Left renal cortex interstitium (tissue), 4 donors: Measurements from ENCODE around the gene CLCN2. TPM values are rescaled to one million over a fixed set of nuclear protein-coding genes. Genes with fewer than 3 reads are reported as not detected.
A peak's percentile ranks its signal among the peaks of the same experiment; 100 is the strongest.
"Not testable (repeated sequence)": the region's sequence is repeated elsewhere in the genome, so short reads cannot be mapped to it uniquely, and the experiment has no call there.

Experiments
- DNase-seq, 4 donors: peaks; one replicate each; pipeline ENCODE4 v3.0.0-alpha.2; 2013; ENCODE audit warnings: low read depth in 4 of 4, low spot score in 2 of 4, missing footprints in 1 of 4
- polyA plus RNA-seq, 4 donors: library from polyadenylated mRNA; unstranded; fragments of 120-200 nt; gene quantifications; one replicate each; pipeline ENCODE4 v1.2.1, GENCODE V29; 2013; ENCODE audit not compliant: insufficient read length in 4 of 4

The CLCN2 gene
- polyA plus RNA-seq, 4 donors, result 10.2 to 16.3 (median 13.3) TPM

DNA sequence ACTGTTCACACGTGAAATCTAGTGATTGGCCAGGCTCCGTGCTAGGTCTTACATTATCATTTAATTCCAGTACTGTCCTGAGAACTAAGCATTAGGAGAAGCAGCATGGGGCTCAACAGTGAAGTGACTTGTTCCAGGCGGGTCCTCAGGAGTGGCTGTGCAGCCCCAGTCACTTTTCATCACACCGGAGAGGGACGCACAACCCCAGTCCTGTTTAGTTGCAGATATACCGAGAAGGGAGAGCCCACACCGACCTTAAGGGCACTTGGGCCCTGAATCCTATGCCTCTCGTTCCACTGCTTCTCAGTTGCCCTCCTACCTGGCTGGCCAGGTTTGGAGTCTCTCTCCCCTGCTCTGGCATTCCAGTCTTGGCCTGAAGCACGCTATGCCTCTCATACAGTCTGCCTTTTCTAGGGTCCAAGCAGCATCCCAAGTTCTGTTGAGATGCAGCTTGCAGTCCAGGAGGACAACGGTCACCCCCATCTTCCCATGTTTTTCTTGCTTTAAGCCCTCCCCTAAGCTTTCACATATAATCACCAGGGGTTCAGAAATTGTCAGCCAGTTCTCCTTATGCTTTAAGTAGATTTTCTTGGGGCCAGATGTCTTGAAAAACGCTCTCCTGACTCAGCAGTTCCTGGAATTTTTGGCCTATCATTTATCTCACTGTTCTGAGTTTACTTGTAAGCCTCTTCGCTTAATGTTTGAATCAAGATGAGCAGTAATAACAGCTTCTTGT, 13.9 kb downstream of the CLCN2 start:
- no peak for DNase-seq

- DNase-seq, result no peak
These were observed 14.8 kb downstream of the CLCN2 start for GRCh38 chr3:184346480-184347190.

DNA sequence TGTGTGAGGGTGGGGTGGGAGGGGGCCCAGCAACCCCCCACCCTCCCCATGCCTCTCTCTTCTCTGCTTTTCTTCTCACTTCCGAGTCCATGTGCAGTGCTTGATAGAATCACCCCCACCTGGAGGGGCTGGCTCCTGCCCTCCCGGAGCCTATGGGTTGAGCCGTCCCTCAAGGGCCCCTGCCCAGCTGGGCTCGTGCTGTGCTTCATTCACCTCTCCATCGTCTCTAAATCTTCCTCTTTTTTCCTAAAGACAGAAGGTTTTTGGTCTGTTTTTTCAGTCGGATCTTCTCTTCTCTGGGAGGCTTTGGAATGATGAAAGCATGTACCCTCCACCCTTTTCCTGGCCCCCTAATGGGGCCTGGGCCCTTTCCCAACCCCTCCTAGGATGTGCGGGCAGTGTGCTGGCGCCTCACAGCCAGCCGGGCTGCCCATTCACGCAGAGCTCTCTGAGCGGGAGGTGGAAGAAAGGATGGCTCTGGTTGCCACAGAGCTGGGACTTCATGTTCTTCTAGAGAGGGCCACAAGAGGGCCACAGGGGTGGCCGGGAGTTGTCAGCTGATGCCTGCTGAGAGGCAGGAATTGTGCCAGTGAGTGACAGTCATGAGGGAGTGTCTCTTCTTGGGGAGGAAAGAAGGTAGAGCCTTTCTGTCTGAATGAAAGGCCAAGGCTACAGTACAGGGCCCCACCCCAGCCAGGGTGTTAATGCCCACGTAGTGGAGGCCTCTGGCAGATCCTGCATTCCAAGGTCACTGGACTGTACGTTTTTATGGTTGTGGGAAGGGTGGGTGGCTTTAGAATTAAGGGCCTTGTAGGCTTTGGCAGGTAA, 15.9 kb downstream of the CLCN2 start:
- peak in 1 of 4 donors; percentile 46 for DNase-seq

- DNase-seq, result no peak
These were observed 16.7 kb downstream of the CLCN2 start for GRCh38 chr3:184344579-184345316.

- DNase-seq, result no peak
These were observed 18.1 kb downstream of the CLCN2 start for GRCh38 chr3:184343200-184343876.

- no peak for DNase-seq
These were observed 19.5 kb downstream of the CLCN2 start for GRCh38 chr3:184341925-184342324.

DNA sequence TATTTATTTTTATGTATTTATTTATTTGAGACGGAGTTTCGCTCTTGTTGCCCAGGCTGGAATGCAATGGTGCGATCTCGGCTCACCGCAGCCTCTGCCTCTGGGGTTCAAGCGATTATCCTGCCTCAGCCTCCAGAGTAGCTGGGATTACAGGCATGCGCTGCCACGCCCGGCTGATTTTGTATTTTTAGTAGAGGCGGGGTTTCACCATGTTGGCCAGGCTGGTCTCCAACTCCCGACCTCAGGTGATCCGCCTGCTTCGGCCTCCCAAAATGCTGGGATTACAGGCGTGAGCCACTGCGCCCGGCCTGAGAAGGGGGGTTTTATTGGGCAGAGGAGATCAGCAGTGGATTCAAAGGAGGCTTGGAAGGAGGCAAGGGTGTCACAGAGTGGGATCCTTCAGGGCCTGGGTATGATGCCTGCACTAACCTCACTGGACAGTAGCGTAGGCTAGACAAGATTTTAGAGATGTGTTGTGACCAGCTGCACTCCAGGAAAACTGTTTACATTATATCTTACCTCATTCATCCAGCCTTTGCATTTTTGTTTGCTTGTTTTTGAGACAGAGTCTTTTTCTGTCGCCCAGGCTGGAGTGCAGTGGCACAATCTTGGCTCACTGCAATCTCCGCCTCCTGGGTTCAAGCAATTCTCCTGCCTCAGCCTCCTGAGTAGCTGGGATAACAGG, 21.8 kb downstream of the CLCN2 start:
- not testable (repeated sequence) for DNase-seq

DNA sequence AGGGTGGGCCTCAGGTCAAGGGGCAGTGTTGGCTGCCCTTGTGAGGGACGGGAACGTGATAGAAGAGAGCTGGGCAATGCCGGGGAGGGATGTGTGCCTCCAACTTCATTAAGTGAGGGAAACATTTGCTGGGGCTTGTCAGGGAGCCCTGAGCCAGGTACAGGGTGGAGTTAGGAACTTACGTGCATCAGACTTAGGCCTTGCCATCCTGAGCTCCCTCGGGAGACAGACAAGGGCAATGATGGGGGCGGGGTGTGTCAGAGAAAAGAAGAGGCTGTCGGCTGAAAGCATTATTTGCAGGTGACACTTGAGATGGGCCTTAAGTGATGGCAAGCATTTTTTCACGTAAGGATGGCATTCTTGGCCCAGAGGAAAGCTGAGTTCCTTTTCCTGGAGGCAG, 22.4 kb downstream of the CLCN2 start:
- no peak for DNase-seq

DNA sequence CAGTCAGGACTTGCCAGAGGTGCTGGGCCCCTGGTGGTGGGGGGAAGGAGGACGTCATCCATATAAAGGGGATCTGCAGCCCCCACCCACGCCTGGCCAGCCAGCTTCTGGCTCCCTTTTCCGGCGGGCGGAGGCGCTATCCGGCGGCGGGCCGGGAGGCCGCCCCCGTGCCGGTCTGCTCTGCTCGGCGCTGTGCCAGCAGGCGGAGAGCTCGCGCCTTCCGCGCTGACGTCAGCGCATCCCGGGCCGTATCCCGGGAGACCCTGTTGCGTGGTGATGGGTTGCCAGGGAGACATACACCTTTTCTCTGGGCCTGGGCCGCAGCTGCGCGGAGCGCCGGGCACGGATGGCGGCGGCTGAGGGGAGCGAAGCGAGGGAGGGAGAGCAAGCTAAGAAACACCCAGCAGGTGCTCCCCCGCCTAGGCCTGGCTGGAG, 22.9 kb downstream of the CLCN2 start:
- DNase-seq, result no peak

GRCh38 chr3:184337981-184338380, 23.4 kb downstream of the CLCN2 start:
- no peak for DNase-seq

DNA sequence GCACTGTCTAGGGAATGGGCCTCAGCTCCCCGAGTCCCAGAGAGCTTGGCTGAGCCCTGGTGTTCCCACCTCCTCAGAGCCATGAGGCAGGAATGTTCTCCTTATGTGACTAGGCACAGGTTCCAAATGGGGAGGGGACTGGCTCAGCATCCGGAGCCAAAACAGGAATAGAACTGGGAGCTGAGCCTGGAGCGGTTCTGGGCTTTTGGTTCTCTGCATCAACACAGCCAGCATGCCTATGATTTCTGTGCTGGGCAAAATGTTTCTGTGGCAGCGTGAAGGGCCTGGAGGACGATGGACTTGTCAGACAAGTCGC, 24.0 kb downstream of the CLCN2 start, which contains the start of gene FAM131A:
TSS of gene FAM131A (plus strand) at position 202 of the 316 bp plus-strand sequence. CDS start at position 233, 31 bp downstream.
- DNase-seq, result no peak

DNA sequence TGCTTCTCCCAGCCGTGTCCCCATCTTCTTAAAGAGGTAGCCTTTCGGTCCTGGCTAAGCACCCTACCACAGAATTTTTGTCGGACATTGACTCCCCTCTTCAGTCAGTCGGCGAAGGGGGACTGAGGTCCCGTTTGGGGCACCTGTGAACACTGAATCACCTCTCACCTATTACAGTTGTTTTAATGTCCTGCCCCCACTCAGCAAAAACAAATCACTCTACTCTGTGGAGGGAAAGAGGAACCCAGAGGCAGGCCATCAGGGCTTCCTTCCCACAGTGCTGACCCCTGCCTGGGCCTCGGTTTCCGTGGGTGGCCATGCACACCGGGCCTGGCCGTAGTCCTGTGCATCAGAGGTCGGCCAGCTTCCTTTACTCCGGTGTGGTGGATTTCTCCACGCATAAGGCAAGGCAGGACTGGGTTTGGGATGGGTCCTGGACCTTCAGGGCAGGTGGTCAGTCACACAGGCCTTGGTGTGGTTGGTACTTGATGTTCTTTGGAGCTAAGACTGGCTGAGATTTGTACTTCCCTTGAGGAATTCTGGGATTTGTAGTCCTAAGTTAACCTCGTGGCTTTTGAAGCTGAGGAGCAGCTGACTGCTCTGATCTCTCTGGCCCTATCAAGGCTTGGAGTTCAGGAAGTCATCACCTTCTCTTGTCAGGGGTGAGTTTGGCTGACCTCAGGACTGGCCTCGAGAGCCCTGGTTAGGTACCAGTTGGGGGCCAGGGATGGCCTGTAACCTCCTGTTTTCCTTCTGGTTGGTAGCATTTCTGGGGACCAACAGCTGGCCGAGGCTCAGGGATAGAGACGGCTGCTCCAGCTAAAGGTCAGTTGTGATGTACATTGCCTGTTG, 24.6 kb downstream of the CLCN2 start:
- no peak for DNase-seq

GRCh38 chr3:184335661-184336546, 25.5 kb downstream of the CLCN2 start:
- peak in 2 of 4 donors; percentile 70 to 74 for DNase-seq

GRCh38 chr3:184335291-184335660, 26.1 kb downstream of the CLCN2 start:
- no peak for DNase-seq

GRCh38 chr3:184334470-184335158, 26.8 kb downstream of the CLCN2 start:
- DNase-seq, result no peak

DNA sequence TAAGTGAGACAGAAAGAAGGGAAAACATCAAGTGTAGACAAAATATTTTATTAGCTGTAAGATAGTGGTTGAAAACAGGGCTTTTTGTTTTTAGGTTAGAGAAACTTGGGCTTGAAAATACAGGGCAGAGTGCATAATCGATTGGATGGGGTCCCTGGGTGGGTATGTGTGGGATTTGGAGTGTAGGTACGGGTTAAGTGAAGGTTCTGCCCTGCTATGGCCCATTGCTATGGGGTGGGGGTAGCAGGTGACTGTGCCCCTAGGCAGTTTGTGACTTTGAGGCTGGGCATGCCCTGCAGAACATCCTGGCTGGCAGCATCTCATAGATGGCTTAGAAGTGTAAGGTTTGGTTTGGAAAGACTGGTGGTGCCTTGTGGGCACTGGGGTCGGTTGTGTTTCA, 27.7 kb downstream of the CLCN2 start:
- no peak for DNase-seq

DNA sequence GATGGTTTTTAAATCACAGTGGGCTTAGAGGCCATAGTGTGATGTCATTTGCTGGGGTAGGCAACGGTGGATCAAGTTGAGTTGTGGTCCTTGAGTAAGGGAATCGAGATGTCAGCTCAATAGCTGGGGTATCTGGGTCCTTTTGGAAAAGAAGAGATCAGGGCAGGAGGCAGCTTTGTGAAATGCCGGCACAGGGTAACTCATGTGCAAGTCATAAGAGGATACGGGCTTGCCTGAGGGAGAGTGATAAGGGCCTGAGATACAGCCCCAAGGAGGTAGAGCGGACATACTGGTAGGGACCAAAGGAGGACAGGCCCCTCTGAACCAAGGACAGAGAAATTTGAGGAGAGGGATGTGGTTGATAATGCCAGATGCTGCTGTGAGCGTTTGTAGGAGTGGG, 28.2 kb downstream of the CLCN2 start:
- no peak for DNase-seq
